NCI-H446 (cell line): ENCODE measurements around the gene LAMA5.
"Not testable (repeated sequence)": the region's sequence is repeated elsewhere in the genome, so short reads cannot be mapped to it uniquely, and the experiment has no call there.

ENCODE experiments used
- DNase-seq, 2 experiments: peaks; one replicate each; lab custom pipeline; 2025; lab: John Stamatoyannopoulos, UW

LAMA5 gene

GRCh38 chr20:62387933-62388635 is 21.0 kb upstream of the LAMA5 start:
- no peak for DNase-seq

GRCh38 chr20:62387219-62387913 is 20.3 kb upstream of the LAMA5 start:
- no peak for DNase-seq

GRCh38 chr20:62386383-62387218 is 19.5 kb upstream of the LAMA5 start, which contains the start of gene RPS21:
RPS21 (plus strand) TSS chr20:62387103; CDS start chr20:62387339, 236 bp downstream.
- DNase-seq = peak; percentile 78 to 93

GRCh38 chr20:62382306-62383198 is 15.4 kb upstream of the LAMA5 start:
- DNase-seq = peak; percentile 62 to 75

- no peak for DNase-seq
Measured at GRCh38 chr20:62381842-62382241, 14.7 kb upstream of the LAMA5 start.

GRCh38 chr20:62381202-62381797 is 14.2 kb upstream of the LAMA5 start:
- no peak for DNase-seq

- DNase-seq = no peak
Measured at GRCh38 chr20:62378215-62378614, 11.1 kb upstream of the LAMA5 start.

GRCh38 chr20:62377615-62378178 is 10.6 kb upstream of the LAMA5 start:
- DNase-seq = peak; percentile 33 to 87

- no peak for DNase-seq
Measured at GRCh38 chr20:62377064-62377461, 10.0 kb upstream of the LAMA5 start.

- peak in 1 of 2 experiments; percentile 41 for DNase-seq
Measured at GRCh38 chr20:62376112-62377063, 9.3 kb upstream of the LAMA5 start.

GRCh38 chr20:62374331-62375152 is 7.4 kb upstream of the LAMA5 start:
- DNase-seq = no peak

GRCh38 chr20:62373631-62374179 is 6.6 kb upstream of the LAMA5 start:
- not testable (repeated sequence) for DNase-seq

GRCh38 chr20:62372042-62372993 is 5.2 kb upstream of the LAMA5 start:
- DNase-seq = no peak

- no peak for DNase-seq
Measured at GRCh38 chr20:62371588-62372041, 4.5 kb upstream of the LAMA5 start.

GRCh38 chr20:62370807-62371587 is 3.9 kb upstream of the LAMA5 start:
- DNase-seq = no peak

- DNase-seq = no peak
Measured at GRCh38 chr20:62370115-62370806, 3.1 kb upstream of the LAMA5 start.
